GM21447 (cell line): ENCODE measurements around the gene RDH14.

ENCODE experiments used
- ATAC-seq: cut with Tn5 transposase; IDR thresholded peaks from one replicate; pipeline ENCODE4 v1.9.1; 2021; ENCODE audit not compliant: unreplicated experiment

The RDH14 gene

GRCh38 chr2:18578033-18578432, 17.6 kb upstream of the RDH14 start:
- no peak for ATAC-seq

DNA sequence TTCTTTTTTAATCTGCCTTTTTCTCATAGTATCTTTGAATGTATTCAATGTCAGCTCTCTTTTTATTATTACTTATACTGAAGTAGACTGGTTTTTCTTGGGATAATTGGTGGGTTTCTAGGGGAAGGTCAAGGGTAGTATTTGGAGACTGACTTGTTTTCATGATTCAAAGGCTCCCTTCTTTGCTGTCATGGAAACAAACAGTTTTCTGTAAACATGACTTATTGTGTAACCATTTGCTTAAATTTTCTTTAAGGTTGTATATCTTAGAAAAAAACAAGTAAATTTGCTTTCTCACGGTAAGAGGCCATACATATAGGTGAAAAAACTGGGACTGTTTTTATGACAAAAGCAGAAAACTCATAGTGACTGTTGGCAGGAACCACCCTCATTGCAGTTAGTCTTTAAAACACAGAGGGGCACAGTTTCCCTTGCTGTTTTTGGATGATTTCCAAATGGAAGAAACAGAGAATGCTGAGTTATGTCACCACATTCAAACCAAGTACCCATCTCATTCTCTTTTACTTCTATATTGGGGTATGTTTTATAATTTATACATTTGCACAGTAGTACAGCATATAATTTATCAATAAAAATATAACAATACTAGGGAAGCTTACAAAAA, 5.8 kb upstream of the RDH14 start:
- ATAC-seq: no peak

DNA sequence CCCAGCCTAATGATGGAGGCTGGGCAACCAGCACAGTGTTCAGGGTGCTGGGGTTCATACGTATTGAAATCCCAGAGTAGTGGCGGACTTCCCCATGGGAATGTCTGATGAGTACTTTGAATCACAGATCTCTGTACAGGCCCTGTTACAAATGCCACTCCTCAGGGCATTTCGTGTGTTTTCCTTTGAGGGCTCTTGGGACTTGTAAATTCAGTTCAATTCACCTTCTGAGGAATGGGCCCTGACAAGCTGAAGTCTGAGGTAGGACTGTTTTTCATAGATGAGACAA, 288 bp upstream of the RDH14 start:
- peak; percentile 1 for ATAC-seq

DNA sequence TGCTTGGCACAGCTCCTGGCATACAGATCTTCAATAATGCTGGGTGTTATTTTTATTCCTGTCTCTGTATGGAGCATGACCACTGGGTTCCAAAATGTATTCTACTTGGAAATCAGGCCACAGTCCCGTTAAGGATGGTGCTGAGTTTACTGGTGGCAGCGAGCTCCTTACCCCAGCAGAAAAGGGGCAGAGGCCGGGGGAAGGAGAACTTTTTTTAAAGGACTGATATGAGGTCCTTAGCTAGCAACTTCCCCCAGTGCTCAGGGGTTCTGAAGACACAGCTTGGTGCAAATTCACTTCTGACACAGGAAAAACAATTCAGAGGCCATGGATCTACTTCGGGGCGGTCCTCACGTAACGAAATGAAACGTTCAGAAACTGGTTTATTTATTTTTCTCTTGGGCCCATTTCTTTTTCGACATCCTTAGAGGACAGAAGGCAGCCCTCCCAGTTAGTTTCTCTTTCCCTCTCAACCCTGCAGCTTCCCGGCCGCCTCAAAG, 872 bp downstream of the RDH14 start:
- no peak for ATAC-seq

DNA sequence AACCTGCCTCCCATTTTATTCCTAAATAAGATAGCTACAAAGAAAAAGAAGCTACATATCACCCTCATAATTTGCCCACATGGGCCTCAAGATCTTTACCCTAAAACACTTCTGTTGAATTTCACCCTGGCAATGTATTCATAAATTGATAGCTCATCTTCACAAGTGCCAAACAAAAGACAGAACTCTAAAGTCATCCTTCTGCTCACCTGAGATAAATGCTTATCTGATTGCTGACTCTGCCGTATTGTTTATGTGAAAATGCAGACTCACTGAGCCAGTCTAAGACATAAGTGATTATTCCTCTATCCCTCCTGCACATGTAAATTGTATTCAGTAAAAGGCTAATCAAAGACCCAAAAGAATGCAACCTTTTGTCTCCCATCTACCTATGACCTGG, 2.0 kb downstream of the RDH14 start:
- no peak for ATAC-seq

GRCh38 chr2:18557121-18557520, 3.3 kb downstream of the RDH14 start:
- no peak for ATAC-seq

- ATAC-seq: no peak
Observed at GRCh38 chr2:18552351-18553077, 7.9 kb downstream of the RDH14 start.

GRCh38 chr2:18551623-18552022, 8.8 kb downstream of the RDH14 start:
- no peak for ATAC-seq

DNA sequence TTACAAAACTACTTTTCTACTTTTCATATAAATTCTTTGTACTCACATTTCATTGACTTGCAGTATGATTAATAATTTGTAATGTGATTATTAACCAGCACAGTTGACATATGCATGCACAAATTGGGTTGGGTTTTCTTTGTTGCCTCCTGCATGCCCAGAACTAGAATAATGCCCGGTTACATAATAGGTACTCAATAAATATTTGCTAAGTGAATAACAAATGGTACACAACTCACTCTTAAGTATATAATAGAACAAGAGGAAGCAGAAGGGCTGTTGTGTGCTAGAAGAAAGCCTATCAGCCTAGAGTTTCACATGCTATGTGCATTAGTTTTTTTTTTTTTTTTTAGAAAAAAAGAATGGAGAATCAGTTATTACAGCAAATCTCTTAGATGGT, 9.3 kb downstream of the RDH14 start:
- ATAC-seq: no peak

- no peak for ATAC-seq
Observed at GRCh38 chr2:18550433-18550832, 10.0 kb downstream of the RDH14 start.

DNA sequence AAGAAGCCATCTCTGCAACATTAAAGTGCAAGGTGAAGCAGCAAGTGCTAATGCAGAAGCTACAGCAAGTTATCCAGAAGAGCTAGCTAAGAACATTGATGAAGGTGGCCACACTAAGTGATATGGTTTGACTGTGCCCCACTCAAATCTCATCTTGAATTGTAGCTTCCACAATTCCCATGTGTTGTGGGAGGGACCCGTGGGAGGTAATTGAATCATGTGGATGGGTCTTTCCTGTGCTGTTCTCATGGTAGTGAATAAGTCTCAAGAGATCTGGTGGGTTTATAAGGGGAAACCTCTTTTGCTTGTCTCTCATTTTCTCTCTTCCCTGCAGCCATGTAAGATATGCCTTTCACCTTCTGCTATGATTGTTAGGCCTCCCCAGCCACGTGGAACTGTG, 11.4 kb downstream of the RDH14 start:
- no peak for ATAC-seq

DNA sequence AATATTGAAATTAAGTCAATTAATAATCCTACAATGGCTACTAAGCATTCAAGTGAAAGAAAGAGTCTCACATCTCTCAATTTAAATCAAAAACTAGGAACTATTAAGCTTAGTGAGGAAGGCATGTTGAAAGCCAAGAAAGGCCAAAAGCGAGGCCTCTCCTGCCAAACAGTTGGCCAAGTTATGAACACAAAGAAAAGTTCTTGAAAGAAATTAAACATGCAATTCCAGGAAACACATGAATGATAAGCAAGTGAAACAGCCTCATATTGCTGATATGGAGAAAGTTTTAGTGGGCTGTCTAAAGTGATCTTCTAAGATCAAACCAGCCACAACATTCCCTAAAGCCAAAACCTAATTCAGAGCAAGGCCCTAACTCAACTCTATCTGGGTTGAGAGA, 11.8 kb downstream of the RDH14 start:
- ATAC-seq: no peak

GRCh38 chr2:18546567-18546966, 13.9 kb downstream of the RDH14 start:
- no peak for ATAC-seq

DNA sequence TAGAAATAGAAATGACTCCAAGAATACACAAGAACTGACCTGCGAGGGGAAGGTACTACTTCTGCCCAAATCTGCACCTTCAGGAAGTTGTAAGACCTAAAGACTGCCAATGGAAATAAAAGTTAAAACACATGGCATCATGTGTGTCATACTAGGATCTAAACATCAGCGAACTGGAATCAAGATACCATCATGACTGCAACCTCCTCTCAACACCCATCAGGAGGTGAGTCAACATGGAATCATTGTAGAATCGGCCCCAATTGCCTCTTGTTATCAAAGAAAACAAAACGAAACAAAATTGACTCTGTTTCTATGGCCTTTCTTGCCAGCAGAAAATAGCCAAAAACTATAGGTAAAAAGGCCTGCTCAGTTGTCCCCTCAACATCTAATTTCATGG, 15.1 kb downstream of the RDH14 start:
- ATAC-seq: no peak

- ATAC-seq: no peak
Observed at GRCh38 chr2:18544171-18544570, 16.3 kb downstream of the RDH14 start.

DNA sequence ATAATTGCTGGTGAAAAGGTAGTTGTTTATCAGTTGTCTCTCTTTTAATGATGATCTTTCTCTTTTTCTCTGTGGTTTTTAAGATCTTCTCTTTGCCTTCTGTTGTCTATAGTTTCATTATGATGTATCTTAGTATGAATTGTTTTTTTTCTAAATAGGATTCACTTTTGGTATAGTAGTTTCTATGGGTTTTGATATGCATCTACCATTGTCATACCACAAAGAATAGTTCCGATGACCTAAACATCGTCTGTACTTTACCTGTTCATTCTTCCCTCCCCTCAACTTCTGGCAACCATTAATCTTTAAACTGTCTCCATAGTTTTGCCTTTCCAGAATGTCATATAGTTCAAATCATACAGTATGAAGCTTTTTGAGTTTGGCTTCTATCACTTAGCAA, 19.6 kb downstream of the RDH14 start:
- no peak for ATAC-seq

DNA sequence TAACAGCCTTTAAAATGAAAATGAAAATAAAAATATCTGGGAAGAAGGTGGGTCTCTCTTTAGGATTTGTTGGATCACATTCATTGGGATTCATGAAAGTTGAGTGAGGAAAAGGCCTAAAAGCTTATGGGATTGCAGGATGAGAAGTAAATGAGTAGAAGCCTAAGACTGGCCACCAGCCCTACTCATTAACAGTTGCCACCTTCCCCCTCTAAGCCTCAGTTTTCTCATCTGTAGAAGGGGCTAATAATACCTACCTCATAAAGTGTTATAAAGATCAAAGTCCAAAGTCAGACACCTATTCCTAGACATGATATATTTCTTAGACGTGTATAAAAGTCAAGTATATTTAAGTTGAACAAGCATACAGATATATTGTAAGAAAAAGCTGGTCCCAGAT, 23.8 kb downstream of the RDH14 start:
- no peak for ATAC-seq

- ATAC-seq: no peak
Observed at GRCh38 chr2:18536100-18536499, 24.4 kb downstream of the RDH14 start.

GRCh38 chr2:18531194-18531593, 29.3 kb downstream of the RDH14 start:
- ATAC-seq: no peak

DNA sequence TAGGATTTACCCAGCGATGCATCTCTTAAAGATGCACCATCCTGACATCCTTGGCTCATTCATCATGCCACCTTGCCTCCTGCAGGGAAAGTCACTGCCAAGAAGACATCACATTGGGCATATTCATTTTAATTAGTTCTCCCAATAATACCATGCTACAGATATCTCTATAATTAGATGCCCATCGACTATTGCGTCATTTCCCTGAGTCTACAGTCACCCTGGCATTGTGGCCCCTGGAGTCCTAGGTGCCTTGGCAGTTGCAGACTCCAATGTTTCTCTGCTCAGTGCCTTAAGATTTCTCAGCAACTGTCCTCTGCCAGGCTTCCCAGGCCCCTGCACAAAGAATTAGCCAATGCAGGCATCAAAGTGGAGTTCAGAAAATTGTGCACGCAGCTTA, 32.6 kb downstream of the RDH14 start:
- ATAC-seq: no peak

GRCh38 chr2:18527326-18527725, 33.1 kb downstream of the RDH14 start:
- ATAC-seq: no peak

GRCh38 chr2:18526429-18526828, 34.0 kb downstream of the RDH14 start:
- ATAC-seq: no peak

GRCh38 chr2:18525852-18526251, 34.6 kb downstream of the RDH14 start:
- ATAC-seq: no peak
